Mesodermal cell (in vitro differentiated cells): ENCODE results near the gene WFIKKN1.

ENCODE experiments used
- H3K27ac ChIP-seq: 2 replicates; pipeline ENCODE4 v1.7.0; 2013; ENCODE audit warnings: mild to moderate bottlenecking, low read depth, low read length, moderate library complexity; ENCODE audit not compliant: severe bottlenecking
- H3K36me3 ChIP-seq: 2 replicates; pipeline ENCODE4 v1.7.1; 2013; ENCODE audit warnings: mild to moderate bottlenecking, low read length, moderate library complexity; ENCODE audit not compliant: control insufficient read depth, insufficient read depth
- H3K4me1 ChIP-seq: one replicate; pipeline ENCODE4 v1.7.1; 2013; ENCODE audit warnings: mild to moderate bottlenecking, low read length; ENCODE audit not compliant: insufficient read depth, control insufficient read depth, poor library complexity, severe bottlenecking
- H3K4me3 ChIP-seq: 2 replicates; pipeline ENCODE4 v1.7.0; 2013; ENCODE audit warnings: low read length, control low read depth, mild to moderate bottlenecking; ENCODE audit not compliant: insufficient read depth, poor library complexity, severe bottlenecking; ENCODE audit errors: extremely low read depth
- H3K9me3 ChIP-seq: 2 replicates; pipeline ENCODE4 v1.7.1; 2013; ENCODE audit warnings: mild to moderate bottlenecking, low read length, moderate library complexity; ENCODE audit not compliant: control insufficient read depth
- WGBS, 2 experiments: methylation state at CpG; one replicate each; pipeline ENCODE4 v1.1.5; 2013; ENCODE audit warnings: missing lambda C conversion rate in 2 of 2; ENCODE audit not compliant: insufficient coverage in 2 of 2; 5-methylcytosine and 5-hydroxymethylcytosine counted together

Gene WFIKKN1

DNA sequence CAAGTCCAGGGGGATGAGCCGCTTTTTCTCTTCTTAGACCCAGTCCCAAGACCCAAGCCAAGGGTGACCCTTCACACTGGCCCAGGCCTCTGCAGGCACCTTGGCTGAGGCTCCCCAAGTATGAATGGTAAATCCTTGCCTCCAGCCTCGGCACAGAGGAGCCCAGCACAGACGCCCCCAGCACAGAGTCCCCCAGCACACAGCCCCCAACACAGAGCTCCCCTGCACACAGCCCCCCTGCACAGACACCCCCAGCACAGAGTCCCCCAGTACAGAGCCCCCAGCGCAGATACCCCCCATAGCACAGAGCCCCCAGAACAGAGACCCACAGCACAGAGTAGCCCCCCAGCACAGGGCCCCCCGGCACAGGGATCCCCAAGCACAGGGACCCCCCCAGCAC lies 9.8 kb downstream of the WFIKKN1 start:
- Histone ChIP-seq H3K27ac (no peak overlapping the region), H3K36me3 (no peaks in the 10 kb centered on the region), H3K9me3 (no peaks in the 10 kb centered on the region), H3K4me1 (peaks cover 11% of the 10 kb centered on the region), H3K4me3 (no peak overlapping the region)
- WGBS, 2 experiments: 62 to 100% methylated on average over 2 of the region's 5 CpGs

- no peak within 1 kb of the TSS for H3K27ac ChIP-seq
- H3K4me3 ChIP-seq: peak within 1 kb of the TSS; percentile 56
- 1 to 3% methylated on average over 56 to 77 of the region's 81 CpGs for WGBS, 2 experiments
- H3K9me3 ChIP-seq: no peaks in the 10 kb centered on the region
- H3K36me3 ChIP-seq: no peaks in the 10 kb centered on the region
- peaks cover 11% of the 10 kb centered on the region for H3K4me1 ChIP-seq
Measured at GRCh38 chr16:641326-642188, 10.8 kb downstream of the WFIKKN1 start, which contains the start of gene MCRIP2. TSS of gene MCRIP2 (plus strand) at chr16:641828. CDS start at chr16:641992, 164 bp downstream.

DNA sequence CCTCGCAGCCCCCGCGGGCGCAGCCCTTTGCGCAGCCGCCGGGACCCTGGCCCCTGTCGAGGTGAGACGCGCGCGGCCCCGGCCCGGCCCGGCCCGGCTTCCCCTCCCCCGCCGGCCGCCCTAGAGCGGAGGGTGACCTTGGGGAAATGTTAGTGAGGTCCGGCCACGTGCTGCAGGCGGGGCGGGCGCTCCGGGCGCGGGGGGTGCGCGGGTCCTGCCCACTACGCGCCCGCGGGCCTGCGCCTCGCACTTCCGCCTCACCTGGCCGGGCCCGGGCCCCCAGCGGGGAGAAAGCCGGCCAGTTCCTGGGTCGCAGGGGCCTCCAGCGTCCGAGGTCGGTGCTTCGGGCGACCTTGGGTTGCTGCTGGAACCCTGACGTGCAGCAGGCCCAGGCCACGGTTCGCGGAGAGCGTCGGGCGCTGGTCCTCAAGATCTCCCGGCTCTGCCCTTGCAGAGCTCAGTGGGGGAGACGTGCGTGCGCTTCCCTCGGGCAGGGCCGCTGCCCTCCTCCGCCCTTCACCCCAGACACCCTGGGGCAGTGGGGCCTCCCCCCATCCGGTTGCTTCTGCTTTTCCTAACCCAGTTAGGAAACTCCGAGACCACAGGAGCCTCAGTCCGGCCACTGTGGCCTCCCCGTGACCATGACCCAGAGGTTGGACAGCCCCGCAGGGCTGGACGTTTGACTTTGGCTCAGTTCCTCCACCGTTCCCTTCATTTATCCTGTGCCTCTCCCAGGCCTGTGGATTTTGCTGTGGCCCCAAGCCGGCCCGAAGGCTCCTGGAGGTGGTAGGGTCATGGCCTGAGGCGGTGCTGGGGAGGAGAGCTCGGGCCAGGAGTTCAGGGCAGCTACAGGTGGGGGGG lies 11.6 kb downstream of the WFIKKN1 start:
- H3K4me3 ChIP-seq: peak overlapping the region; percentile 56
- no peak overlapping the region for H3K27ac ChIP-seq
- peaks cover 11% of the 10 kb centered on the region for H3K4me1 ChIP-seq
- no peaks in the 10 kb centered on the region for H3K36me3 ChIP-seq
- no peaks in the 10 kb centered on the region for H3K9me3 ChIP-seq
- 6 to 12% methylated on average over 59 to 64 of the region's 72 CpGs for WGBS, 2 experiments

DNA sequence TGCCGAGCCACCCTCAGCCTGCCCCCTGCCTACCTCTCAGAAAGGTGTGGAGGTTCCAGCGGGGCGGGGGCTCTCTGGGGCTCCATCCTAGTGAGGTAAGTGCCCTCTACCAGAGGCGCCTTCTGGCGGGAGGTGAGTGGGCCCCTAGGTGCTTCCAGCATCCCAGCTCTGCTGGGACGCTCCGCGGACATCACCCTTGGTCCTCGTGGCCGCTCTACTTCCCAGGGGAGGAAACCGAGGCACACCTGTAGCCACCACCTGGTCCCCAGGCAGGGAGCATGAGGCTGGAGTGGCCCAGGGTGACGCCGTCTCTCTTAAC lies 12.2 kb downstream of the WFIKKN1 start:
- H3K4me1 ChIP-seq: peaks cover 10% of the 10 kb centered on the region
- 92 to 94% methylated on average over 10 to 11 of the region's 13 CpGs for WGBS, 2 experiments
- no peaks in the 10 kb centered on the region for H3K36me3 ChIP-seq
- H3K4me3 ChIP-seq: peak overlapping the region; percentile 56
- no peak overlapping the region for H3K27ac ChIP-seq
- no peaks in the 10 kb centered on the region for H3K9me3 ChIP-seq

GRCh38 chr16:644556-644955 lies 13.8 kb downstream of the WFIKKN1 start:
- 99 to 100% methylated on average over 3 to 12 of the region's 12 CpGs for WGBS, 2 experiments
- Histone ChIP-seq H3K27ac (no peak overlapping the region), H3K4me1 (peaks cover 12% of the 10 kb centered on the region), H3K9me3 (no peaks in the 10 kb centered on the region), H3K36me3 (no peaks in the 10 kb centered on the region), H3K4me3 (no peak overlapping the region)

- Histone ChIP-seq H3K9me3 (no peaks in the 10 kb centered on the region), H3K4me1 (peaks cover 12% of the 10 kb centered on the region), H3K36me3 (no peaks in the 10 kb centered on the region), H3K4me3 (no peak overlapping the region), H3K27ac (no peak overlapping the region)
- WGBS, 2 experiments: 85 to 93% methylated on average over 22 to 29 of the region's 32 CpGs
Measured at GRCh38 chr16:645852-646678, 15.3 kb downstream of the WFIKKN1 start.

DNA sequence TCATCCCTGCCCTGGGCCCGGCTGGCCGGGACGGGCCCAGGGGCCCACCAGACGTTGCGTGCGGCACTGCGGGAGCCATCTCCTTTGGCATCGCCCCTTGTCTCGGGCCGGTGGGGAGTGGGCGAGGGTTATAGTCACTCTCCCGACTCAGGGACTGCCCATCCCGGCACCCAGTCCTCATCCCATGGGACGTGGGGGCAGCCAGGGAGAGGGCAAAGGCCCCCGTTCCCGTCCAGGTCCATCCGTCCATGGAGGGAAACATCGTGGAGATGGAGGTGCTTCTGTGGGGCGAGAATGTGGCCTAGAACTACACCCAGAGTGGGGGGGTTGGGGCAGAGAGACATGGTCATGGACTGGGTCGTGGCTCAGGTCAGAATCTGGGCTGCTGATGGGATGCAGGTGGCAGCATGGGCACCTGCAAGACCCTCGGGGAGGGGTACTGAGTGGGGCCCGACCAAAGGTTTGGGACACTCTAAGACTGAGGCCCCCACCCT lies 15.9 kb downstream of the WFIKKN1 start:
- H3K27ac ChIP-seq: no peak overlapping the region
- peaks cover 12% of the 10 kb centered on the region for H3K4me1 ChIP-seq
- no peaks in the 10 kb centered on the region for H3K9me3 ChIP-seq
- H3K4me3 ChIP-seq: no peak overlapping the region
- 90 to 96% methylated on average over 17 to 22 of the region's 22 CpGs for WGBS, 2 experiments
- no peaks in the 10 kb centered on the region for H3K36me3 ChIP-seq

GRCh38 chr16:647173-647902 lies 16.6 kb downstream of the WFIKKN1 start:
- H3K9me3 ChIP-seq: no peaks in the 10 kb centered on the region
- peaks cover 12% of the 10 kb centered on the region for H3K4me1 ChIP-seq
- H3K27ac ChIP-seq: no peak overlapping the region
- H3K36me3 ChIP-seq: peaks cover 5% of the 10 kb centered on the region
- 95 to 97% methylated on average over 21 to 23 of the region's 25 CpGs for WGBS, 2 experiments
- H3K4me3 ChIP-seq: no peak overlapping the region

DNA sequence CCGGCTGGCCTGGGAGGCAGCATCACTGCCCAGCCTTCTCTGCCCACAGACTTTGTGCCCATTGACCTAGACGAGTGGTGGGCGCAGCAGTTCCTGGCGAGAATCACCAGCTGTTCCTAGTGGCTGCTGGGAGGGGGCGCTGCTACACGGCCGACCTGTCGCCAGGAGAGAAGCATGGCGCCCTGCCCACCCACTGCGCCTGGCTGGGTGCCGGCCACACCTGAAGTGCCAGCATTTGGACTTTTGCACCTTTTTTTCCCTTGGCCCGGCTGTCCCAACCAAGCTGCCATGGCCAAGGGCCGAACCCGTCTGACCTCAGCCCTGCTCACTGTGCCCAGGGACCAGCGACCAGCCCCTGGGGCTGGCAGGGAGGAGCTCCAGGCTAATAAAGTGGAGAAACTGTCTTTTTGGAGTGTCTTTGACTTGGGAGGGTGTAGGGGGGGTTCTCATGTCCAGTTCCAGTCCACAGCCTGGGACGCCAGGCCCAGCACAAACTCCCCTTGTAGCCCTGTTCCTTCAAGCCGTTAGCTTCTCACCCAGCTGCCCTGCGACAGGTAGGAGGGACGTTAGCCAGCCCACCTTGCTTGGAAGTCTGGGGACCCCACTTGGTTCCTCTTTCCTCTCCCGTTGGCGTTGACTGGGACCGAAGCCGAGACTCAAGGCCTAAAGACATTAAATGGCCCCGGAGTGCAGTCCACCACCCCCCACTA lies 17.4 kb downstream of the WFIKKN1 start:
- Histone ChIP-seq H3K4me1 (peaks cover 7% of the 10 kb centered on the region), H3K27ac (peak overlapping the region; percentile 77), H3K4me3 (peak overlapping the region; percentile 66), H3K36me3 (peaks cover 10% of the 10 kb centered on the region), H3K9me3 (no peaks in the 10 kb centered on the region)
- 64 to 69% methylated on average over 21 to 24 of the region's 24 CpGs for WGBS, 2 experiments
